Measurements from ENCODE around the gene GPX1. TPM values are rescaled to one million over a fixed set of nuclear protein-coding genes. Genes with fewer than 3 reads are reported as not detected.

The GPX1 gene
- total RNA-seq, 1 experiment from 2014 or later = 253 TPM

- H3K27me3 ChIP-seq (ENCODE audit: insufficient read depth, low read length) = no peaks in the 10 kb centered on the region
- no peak overlapping the region for H4K8ac ChIP-seq (replicated peaks; ENCODE audit: insufficient read length, low read depth, low read length)
- no peak overlapping the region for H3K56ac ChIP-seq (ENCODE audit: insufficient read length, low read depth, low read length)
- DNase-seq = no peak
- H2BK20ac ChIP-seq (ENCODE audit: low read depth, low read length, poor library complexity, severe bottlenecking) = no peak overlapping the region
- peaks cover 42% of the 10 kb centered on the region; the same call in 1 of the 2 replicates for H3K79me2 ChIP-seq (ENCODE audit: insufficient read depth, low read length)
- Mint-ChIP-seq H3K4me3 (no peak overlapping the region), H3K27me3 (ENCODE audit: low read depth) (no peaks in the 10 kb centered on the region), H3K4me1 (peaks cover 2 to 6% of the 10 kb centered on the region in 2 experiments; a peak in 3 of 4 replicates), H3K9me3 (no peaks in the 10 kb centered on the region; a peak in 1 of 5 replicates), H3K27ac (peak overlapping the region in 1 of 3 experiments; percentile 40; a peak in 2 of 7 replicates), H3K36me3 (ENCODE audit: insufficient read depth in 1 of 3, low read depth in 3 of 3) (peaks cover 2 to 9% (median 7%) of the 10 kb centered on the region in 3 experiments; a peak in 6 of 7 replicates)
- H3T11ph ChIP-seq (ENCODE audit: low read length) = no peak overlapping the region
- no peak overlapping the region for H3K4ac ChIP-seq (ENCODE audit: low read depth, low read length)
- no peak overlapping the region for H3K18ac ChIP-seq (ENCODE audit: insufficient read length, low read depth, low read length)
- H3K79me1 ChIP-seq (ENCODE audit: insufficient read depth, low read depth, low read length, poor library complexity, severe bottlenecking) = peaks cover 23% of the 10 kb centered on the region
- no peak overlapping the region for H3K23ac ChIP-seq (ENCODE audit: insufficient read length, low read depth, low read length)
- H3K4me2 ChIP-seq (ENCODE audit: insufficient read depth, insufficient read length, low read length) = no peak overlapping the region
- H4K91ac ChIP-seq (ENCODE audit: insufficient read length, low read depth, low read length) = no peak overlapping the region
- no CpG with 5 or more reads among the region's 5 CpGs for WGBS (ENCODE audit: extremely low coverage, insufficient read length, low lambda C conversion rate)
- H2BK120ac ChIP-seq (ENCODE audit: low read depth, low read length, poor library complexity, severe bottlenecking) = no peak overlapping the region
- H3K14ac ChIP-seq (ENCODE audit: insufficient read depth, low read length) = no peak overlapping the region
- no peak overlapping the region for H3K9ac ChIP-seq (ENCODE audit: extremely low read depth, insufficient read length, low read length)
- no peaks in the 10 kb centered on the region for H3K4me1 ChIP-seq (ENCODE audit: insufficient read depth, low read length)
- TF ChIP-seq, protein P1, sequence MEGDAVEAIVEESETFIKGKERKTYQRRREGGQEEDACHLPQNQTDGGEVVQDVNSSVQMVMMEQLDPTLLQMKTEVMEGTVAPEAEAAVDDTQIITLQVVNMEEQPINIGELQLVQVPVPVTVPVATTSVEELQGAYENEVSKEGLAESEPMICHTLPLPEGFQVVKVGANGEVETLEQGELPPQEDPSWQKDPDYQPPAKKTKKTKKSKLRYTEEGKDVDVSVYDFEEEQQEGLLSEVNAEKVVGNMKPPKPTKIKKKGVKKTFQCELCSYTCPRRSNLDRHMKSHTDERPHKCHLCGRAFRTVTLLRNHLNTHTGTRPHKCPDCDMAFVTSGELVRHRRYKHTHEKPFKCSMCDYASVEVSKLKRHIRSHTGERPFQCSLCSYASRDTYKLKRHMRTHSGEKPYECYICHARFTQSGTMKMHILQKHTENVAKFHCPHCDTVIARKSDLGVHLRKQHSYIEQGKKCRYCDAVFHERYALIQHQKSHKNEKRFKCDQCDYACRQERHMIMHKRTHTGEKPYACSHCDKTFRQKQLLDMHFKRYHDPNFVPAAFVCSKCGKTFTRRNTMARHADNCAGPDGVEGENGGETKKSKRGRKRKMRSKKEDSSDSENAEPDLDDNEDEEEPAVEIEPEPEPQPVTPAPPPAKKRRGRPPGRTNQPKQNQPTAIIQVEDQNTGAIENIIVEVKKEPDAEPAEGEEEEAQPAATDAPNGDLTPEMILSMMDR (conservative IDR thresholded peaks at IDR 0.05) = no peak
- H4K5ac ChIP-seq (ENCODE audit: insufficient read length, low read depth, low read length) = no peak overlapping the region
- no peak overlapping the region for H2BK12ac ChIP-seq (ENCODE audit: insufficient read length, low read depth, low read length)
- no peaks in the 10 kb centered on the region for H3K9me3 ChIP-seq (ENCODE audit: control insufficient read depth, low read depth, low read length)
- no peaks in the 10 kb centered on the region for H3K23me2 ChIP-seq (ENCODE audit: insufficient read length, low read depth, low read length, poor library complexity, severe bottlenecking)
- no peak overlapping the region for H2AK5ac ChIP-seq (ENCODE audit: insufficient read length, low read length)
- H4K20me1 ChIP-seq (ENCODE audit: control insufficient read depth, insufficient read depth, insufficient read length) = no peaks in the 10 kb centered on the region
- H2AFZ ChIP-seq (ENCODE audit: low read length) = no peak overlapping the region
- H2BK5ac ChIP-seq (ENCODE audit: insufficient read length, low read length) = no peak overlapping the region
- no peak overlapping the region for H2BK15ac ChIP-seq (ENCODE audit: low read depth, low read length)
- H3K27ac ChIP-seq (ENCODE audit: insufficient read length, low read depth, low read length) = no peak overlapping the region
Measured at GRCh38 chr3:49383387-49383786, 25.2 kb upstream of the GPX1 start.
